GM10248 (cell line): ENCODE results near the gene AZU1.

ENCODE experiments used
- CTCF ChIA-PET: fragments of 300-600 bp; sonication (Branson Sonifier 250); formaldehyde crosslinking; extraction: SDS; loops from one replicate; lab custom pipeline; 2021; ENCODE audit warnings: antibody characterized with exemption; lab: Yijun Ruan, JAX
- POLR2A ChIA-PET: fragments of 350-650 bp; sonication (Branson Sonifier 250); formaldehyde crosslinking; extraction: SDS; loops from one replicate; lab custom pipeline; 2020; ENCODE audit warnings: antibody characterized with exemption; lab: Yijun Ruan, JAX
- DNase-seq: peaks from one replicate; pipeline ENCODE4 v3.0.0; 2012; ENCODE audit errors: extremely low spot score
- CTCF ChIP-seq: IDR thresholded peaks from 2 replicates; pipeline ENCODE4 v1.5.1; 2012; ENCODE audit warnings: mild to moderate bottlenecking, low read depth; ENCODE audit errors: extremely low read depth, missing control alignments, control extremely low read depth

Gene AZU1

GRCh38 chr19:871446-872265, 44.0 kb downstream of the AZU1 start:
- POLR2A ChIA-PET, result interaction anchor here (1.4 kb wide), 1 partner anchor 8 kb away, joined by 5 read pairs; no protein-coding TSS in a partner anchor
- CTCF ChIA-PET, result interaction anchor here (1.0 to 4.3 kb wide), 2 partner anchors 7 to 132 kb away, joined by 3 to 23 read pairs; no protein-coding TSS in a partner anchor
- no peak for TF ChIP-seq CTCF
- no peak for DNase-seq

GRCh38 chr19:872266-872951, 44.8 kb downstream of the AZU1 start:
- ChIA-PET CTCF (interaction anchor here (4.3 kb wide), 1 partner anchor 8 kb away, joined by 23 read pairs; no protein-coding TSS in a partner anchor), POLR2A (interaction anchor here (1.4 kb wide), 1 partner anchor 9 kb away, joined by 5 read pairs; no protein-coding TSS in a partner anchor)
- TF ChIP-seq CTCF, result no peak
- peak; percentile 79 for DNase-seq

- POLR2A ChIA-PET, result no interaction called here
- TF ChIP-seq CTCF, result no peak
- peak; percentile 67 for DNase-seq
- CTCF ChIA-PET, result interaction anchor here (4.3 kb wide), 1 partner anchor 9 kb away, joined by 23 read pairs; no protein-coding TSS in a partner anchor
These were observed 45.4 kb downstream of the AZU1 start for GRCh38 chr19:873084-873483.

GRCh38 chr19:873561-874041, 46.0 kb downstream of the AZU1 start:
- no peak for DNase-seq
- POLR2A ChIA-PET, result interaction anchor here (0.6 kb wide), 1 partner anchor 158 kb away, joined by 4 read pairs; no protein-coding TSS in a partner anchor
- TF ChIP-seq CTCF, result no peak
- CTCF ChIA-PET, result interaction anchor here (4.3 kb wide), 1 partner anchor 9 kb away, joined by 23 read pairs; no protein-coding TSS in a partner anchor

- CTCF ChIA-PET, result interaction anchor here (4.3 kb wide), 1 partner anchor 11 kb away, joined by 23 read pairs; no protein-coding TSS in a partner anchor
- POLR2A ChIA-PET, result interaction anchor here (0.5 kb wide), 1 partner anchor 27 kb away, joined by 3 read pairs; no protein-coding TSS in a partner anchor
- TF ChIP-seq CTCF, result no peak
- DNase-seq, result no peak
These were observed 47.7 kb downstream of the AZU1 start for GRCh38 chr19:875265-875879.

- ChIA-PET POLR2A (interaction anchor here (0.5 kb wide), 1 partner anchor 26 kb away, joined by 3 read pairs; no protein-coding TSS in a partner anchor), CTCF (interaction anchor here (4.3 kb wide), 1 partner anchor 12 kb away, joined by 23 read pairs; no protein-coding TSS in a partner anchor)
- no peak for TF ChIP-seq CTCF
These were observed 48.5 kb downstream of the AZU1 start for GRCh38 chr19:876089-876488.

More at GRCh38 chr19:876089-876488, 48.5 kb downstream of the AZU1 start:
- no peak for DNase-seq
